ENCODE measurements around the gene PHACTR3.

Gene PHACTR3

GRCh38 chr20:59678951-59679350 lies 74.6 kb downstream of the PHACTR3 start:
- Histone ChIP-seq H2BK120ac (ENCODE audit: insufficient read depth, low read length, poor library complexity) (no peak overlapping the region), H2AFZ (ENCODE audit: insufficient read depth, low read length, poor library complexity) (no peak overlapping the region), H3K14ac (ENCODE audit: low read length) (no peak overlapping the region), H2BK12ac (ENCODE audit: low read length) (no peak overlapping the region), H3K9ac (ENCODE audit: low read length) (no peak overlapping the region), H3K27ac (ENCODE audit: low read depth, low read length) (no peak overlapping the region), H2BK5ac (ENCODE audit: low read depth, low read length, poor library complexity) (no peak overlapping the region), H3K23ac (ENCODE audit: low read length) (no peak overlapping the region), H3K4me2 (ENCODE audit: low read length) (no peak overlapping the region), H4K91ac (ENCODE audit: low read depth, low read length) (no peak overlapping the region), H3K4me1 (ENCODE audit: control insufficient read depth in 1 of 2, insufficient read depth in 2 of 2, low read length in 2 of 2) (no peaks in the 10 kb centered on the region), H3K4ac (ENCODE audit: low read depth, low read length) (no peak overlapping the region), H2AK5ac (ENCODE audit: low read length) (no peak overlapping the region), H3K9me3 (ENCODE audit: insufficient read depth, low read depth, low read length) (peaks cover 52% of the 10 kb centered on the region), H4K12ac (ENCODE audit: low read depth, low read length) (no peak overlapping the region), H4K8ac (ENCODE audit: low read depth, low read length) (no peak overlapping the region), H3K4me3 (ENCODE audit: low read depth, low read length) (no peak overlapping the region), H3K79me1 (ENCODE audit: low read length) (no peaks in the 10 kb centered on the region), H3K18ac (ENCODE audit: low read length) (no peak overlapping the region), H3K79me2 (ENCODE audit: control insufficient read depth, insufficient read depth, low read length, poor library complexity) (no peaks in the 10 kb centered on the region), H3K36me3 (ENCODE audit: control insufficient read depth in 1 of 2, insufficient read depth in 2 of 2, low read length in 2 of 2) (no peaks in the 10 kb centered on the region), H3K27me3 (ENCODE audit: insufficient read depth, low read length) (no peaks in the 10 kb centered on the region)
- WGBS (ENCODE audit: extremely low coverage, insufficient coverage, insufficient read length) = no CpG with 5 or more reads among the region's 8 CpGs
- DNase-seq = no peak

GRCh38 chr20:59680148-59680650 lies 75.9 kb downstream of the PHACTR3 start:
- Histone ChIP-seq H2AFZ (ENCODE audit: insufficient read depth, low read length, poor library complexity) (no peak overlapping the region), H3K18ac (ENCODE audit: low read length) (no peak overlapping the region), H2AK5ac (ENCODE audit: low read length) (no peak overlapping the region), H3K9ac (ENCODE audit: low read length) (no peak overlapping the region), H4K8ac (ENCODE audit: low read depth, low read length) (no peak overlapping the region), H3K4me2 (ENCODE audit: low read length) (no peak overlapping the region), H3K9me3 (ENCODE audit: insufficient read depth, low read depth, low read length) (peaks cover 56% of the 10 kb centered on the region), H3K4ac (ENCODE audit: low read depth, low read length) (no peak overlapping the region), H2BK12ac (ENCODE audit: low read length) (no peak overlapping the region), H3K27ac (ENCODE audit: low read depth, low read length) (no peak overlapping the region), H3K27me3 (ENCODE audit: insufficient read depth, low read length) (no peaks in the 10 kb centered on the region), H3K79me1 (ENCODE audit: low read length) (no peaks in the 10 kb centered on the region), H3K4me1 (ENCODE audit: control insufficient read depth in 1 of 2, insufficient read depth in 2 of 2, low read length in 2 of 2) (no peaks in the 10 kb centered on the region), H3K36me3 (ENCODE audit: control insufficient read depth in 1 of 2, insufficient read depth in 2 of 2, low read length in 2 of 2) (no peaks in the 10 kb centered on the region), H4K12ac (ENCODE audit: low read depth, low read length) (no peak overlapping the region), H2BK5ac (ENCODE audit: low read depth, low read length, poor library complexity) (no peak overlapping the region), H2BK120ac (ENCODE audit: insufficient read depth, low read length, poor library complexity) (no peak overlapping the region), H3K79me2 (ENCODE audit: control insufficient read depth, insufficient read depth, low read length, poor library complexity) (no peaks in the 10 kb centered on the region), H3K23ac (ENCODE audit: low read length) (no peak overlapping the region), H4K91ac (ENCODE audit: low read depth, low read length) (no peak overlapping the region), H3K4me3 (ENCODE audit: low read depth, low read length) (no peak overlapping the region), H3K14ac (ENCODE audit: low read length) (no peak overlapping the region)
- DNase-seq = no peak
- WGBS (ENCODE audit: extremely low coverage, insufficient coverage, insufficient read length) = no CpG with 5 or more reads among the region's 9 CpGs

- Histone ChIP-seq H3K23ac (ENCODE audit: low read length) (no peak overlapping the region), H3K27me3 (ENCODE audit: insufficient read depth, low read length) (no peaks in the 10 kb centered on the region), H3K14ac (ENCODE audit: low read length) (no peak overlapping the region), H3K36me3 (ENCODE audit: control insufficient read depth in 1 of 2, insufficient read depth in 2 of 2, low read length in 2 of 2) (no peaks in the 10 kb centered on the region), H3K79me2 (ENCODE audit: control insufficient read depth, insufficient read depth, low read length, poor library complexity) (no peaks in the 10 kb centered on the region), H3K4me1 (ENCODE audit: control insufficient read depth in 1 of 2, insufficient read depth in 2 of 2, low read length in 2 of 2) (no peaks in the 10 kb centered on the region), H3K27ac (ENCODE audit: low read depth, low read length) (no peak overlapping the region), H3K9me3 (ENCODE audit: insufficient read depth, low read depth, low read length) (peaks cover 57% of the 10 kb centered on the region), H3K4me2 (ENCODE audit: low read length) (no peak overlapping the region), H2AK5ac (ENCODE audit: low read length) (no peak overlapping the region), H3K4ac (ENCODE audit: low read depth, low read length) (no peak overlapping the region), H4K8ac (ENCODE audit: low read depth, low read length) (no peak overlapping the region), H3K9ac (ENCODE audit: low read length) (no peak overlapping the region), H2BK120ac (ENCODE audit: insufficient read depth, low read length, poor library complexity) (no peak overlapping the region), H2BK12ac (ENCODE audit: low read length) (no peak overlapping the region), H3K18ac (ENCODE audit: low read length) (no peak overlapping the region), H3K79me1 (ENCODE audit: low read length) (no peaks in the 10 kb centered on the region), H4K91ac (ENCODE audit: low read depth, low read length) (no peak overlapping the region), H2BK5ac (ENCODE audit: low read depth, low read length, poor library complexity) (no peak overlapping the region), H3K4me3 (ENCODE audit: low read depth, low read length) (no peak overlapping the region), H2AFZ (ENCODE audit: insufficient read depth, low read length, poor library complexity) (no peak overlapping the region), H4K12ac (ENCODE audit: low read depth, low read length) (no peak overlapping the region)
- DNase-seq = no peak
- no CpG with 5 or more reads among the region's 1 CpG for WGBS (ENCODE audit: extremely low coverage, insufficient coverage, insufficient read length)
These were observed 76.5 kb downstream of the PHACTR3 start for GRCh38 chr20:59680852-59681251.

DNA sequence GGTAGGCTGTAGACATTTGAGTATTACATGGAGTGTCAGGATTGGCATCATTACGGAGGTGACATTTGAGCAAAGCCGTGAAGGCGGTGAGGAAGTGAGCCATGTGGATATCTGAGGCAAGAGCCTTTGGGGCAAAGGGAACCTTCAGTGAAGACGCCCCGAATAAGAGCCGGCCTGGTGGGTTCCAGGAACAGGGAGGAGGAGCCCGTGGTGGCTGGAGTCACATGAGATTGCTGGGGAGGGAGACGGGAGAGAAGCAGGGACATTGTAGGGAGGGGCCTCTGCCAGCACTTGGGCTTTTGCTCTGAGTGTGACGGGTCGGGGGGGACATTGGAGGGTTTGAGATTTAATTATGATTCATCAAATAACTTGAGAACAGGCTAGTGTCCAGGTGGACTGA lies 78.3 kb downstream of the PHACTR3 start:
- H3K4ac ChIP-seq (ENCODE audit: low read depth, low read length) = no peak overlapping the region
- no peaks in the 10 kb centered on the region for H3K79me1 ChIP-seq (ENCODE audit: low read length)
- H2BK120ac ChIP-seq (ENCODE audit: insufficient read depth, low read length, poor library complexity) = no peak overlapping the region
- no peaks in the 10 kb centered on the region for H3K4me1 ChIP-seq (ENCODE audit: control insufficient read depth in 1 of 2, insufficient read depth in 2 of 2, low read length in 2 of 2)
- H3K23ac ChIP-seq (ENCODE audit: low read length) = no peak overlapping the region
- no peak overlapping the region for H2AK5ac ChIP-seq (ENCODE audit: low read length)
- no peak overlapping the region for H2AFZ ChIP-seq (ENCODE audit: insufficient read depth, low read length, poor library complexity)
- no peak overlapping the region for H4K12ac ChIP-seq (ENCODE audit: low read depth, low read length)
- no peaks in the 10 kb centered on the region for H3K79me2 ChIP-seq (ENCODE audit: control insufficient read depth, insufficient read depth, low read length, poor library complexity)
- H3K36me3 ChIP-seq (ENCODE audit: control insufficient read depth in 1 of 2, insufficient read depth in 2 of 2, low read length in 2 of 2) = no peaks in the 10 kb centered on the region
- no peak overlapping the region for H3K18ac ChIP-seq (ENCODE audit: low read length)
- DNase-seq = no peak
- H3K9ac ChIP-seq (ENCODE audit: low read length) = no peak overlapping the region
- no peak overlapping the region for H4K8ac ChIP-seq (ENCODE audit: low read depth, low read length)
- no CpG with 5 or more reads among the region's 10 CpGs for WGBS (ENCODE audit: extremely low coverage, insufficient coverage, insufficient read length)
- H3K9me3 ChIP-seq (ENCODE audit: insufficient read depth, low read depth, low read length) = peaks cover 54% of the 10 kb centered on the region
- no peak overlapping the region for H3K4me2 ChIP-seq (ENCODE audit: low read length)
- no peaks in the 10 kb centered on the region for H3K27me3 ChIP-seq (ENCODE audit: insufficient read depth, low read length)
- no peak overlapping the region for H3K14ac ChIP-seq (ENCODE audit: low read length)
- H3K27ac ChIP-seq (ENCODE audit: low read depth, low read length) = no peak overlapping the region
- no peak overlapping the region for H2BK5ac ChIP-seq (ENCODE audit: low read depth, low read length, poor library complexity)
- H2BK12ac ChIP-seq (ENCODE audit: low read length) = no peak overlapping the region
- H3K4me3 ChIP-seq (ENCODE audit: low read depth, low read length) = no peak overlapping the region
- no peak overlapping the region for H4K91ac ChIP-seq (ENCODE audit: low read depth, low read length)
